ENCODE results near the gene FPR3. TPM values are rescaled to one million over a fixed set of nuclear protein-coding genes. Genes with fewer than 3 reads are reported as not detected.
A peak's percentile ranks its signal among the peaks of the same experiment; 100 is the strongest.
"Not testable (repeated sequence)": the region's sequence is repeated elsewhere in the genome, so short reads cannot be mapped to it uniquely, and the experiment has no call there.

FPR3 gene
- polyA plus RNA-seq, 1 donor = 1.4 TPM

GRCh38 chr19:51784109-51784785 is 10.7 kb upstream of the FPR3 start:
- no peak for DNase-seq

- DNase-seq = peak; percentile 30
Measured at GRCh38 chr19:51784922-51785690, 9.9 kb upstream of the FPR3 start.

GRCh38 chr19:51786646-51787494 is 8.1 kb upstream of the FPR3 start:
- no peak for DNase-seq

GRCh38 chr19:51788029-51788428 is 6.9 kb upstream of the FPR3 start:
- no peak for DNase-seq

GRCh38 chr19:51789061-51789795 is 5.7 kb upstream of the FPR3 start:
- DNase-seq = no peak

GRCh38 chr19:51792932-51793331 is 2.0 kb upstream of the FPR3 start:
- no peak for DNase-seq

- DNase-seq = no peak
Measured at GRCh38 chr19:51793994-51794393, 963 bp upstream of the FPR3 start.

- no peak for DNase-seq
Measured at GRCh38 chr19:51796195-51796679, 1.3 kb downstream of the FPR3 start.

GRCh38 chr19:51797480-51797879 is 2.5 kb downstream of the FPR3 start:
- no peak for DNase-seq

GRCh38 chr19:51798062-51798461 is 3.1 kb downstream of the FPR3 start:
- DNase-seq = no peak

- peak; percentile 60 for DNase-seq
Measured at GRCh38 chr19:51799034-51799773, 4.2 kb downstream of the FPR3 start.

GRCh38 chr19:51799774-51800472 is 5.0 kb downstream of the FPR3 start:
- DNase-seq = no peak

GRCh38 chr19:51800473-51801244 is 5.7 kb downstream of the FPR3 start:
- no peak for DNase-seq

- no peak for DNase-seq
Measured at GRCh38 chr19:51802775-51803174, 7.8 kb downstream of the FPR3 start.

GRCh38 chr19:51803519-51803918 is 8.6 kb downstream of the FPR3 start:
- DNase-seq = no peak

GRCh38 chr19:51803967-51804366 is 9.0 kb downstream of the FPR3 start:
- DNase-seq = no peak

GRCh38 chr19:51804789-51805188 is 9.8 kb downstream of the FPR3 start:
- DNase-seq = not testable (repeated sequence)

- not testable (repeated sequence) for DNase-seq
Measured at GRCh38 chr19:51805396-51805795, 10.4 kb downstream of the FPR3 start.

GRCh38 chr19:51806571-51806970 is 11.6 kb downstream of the FPR3 start:
- not testable (repeated sequence) for DNase-seq

GRCh38 chr19:51807111-51807701 is 12.2 kb downstream of the FPR3 start:
- DNase-seq = no peak
